ENCODE results near the gene EEF2K.

DNA sequence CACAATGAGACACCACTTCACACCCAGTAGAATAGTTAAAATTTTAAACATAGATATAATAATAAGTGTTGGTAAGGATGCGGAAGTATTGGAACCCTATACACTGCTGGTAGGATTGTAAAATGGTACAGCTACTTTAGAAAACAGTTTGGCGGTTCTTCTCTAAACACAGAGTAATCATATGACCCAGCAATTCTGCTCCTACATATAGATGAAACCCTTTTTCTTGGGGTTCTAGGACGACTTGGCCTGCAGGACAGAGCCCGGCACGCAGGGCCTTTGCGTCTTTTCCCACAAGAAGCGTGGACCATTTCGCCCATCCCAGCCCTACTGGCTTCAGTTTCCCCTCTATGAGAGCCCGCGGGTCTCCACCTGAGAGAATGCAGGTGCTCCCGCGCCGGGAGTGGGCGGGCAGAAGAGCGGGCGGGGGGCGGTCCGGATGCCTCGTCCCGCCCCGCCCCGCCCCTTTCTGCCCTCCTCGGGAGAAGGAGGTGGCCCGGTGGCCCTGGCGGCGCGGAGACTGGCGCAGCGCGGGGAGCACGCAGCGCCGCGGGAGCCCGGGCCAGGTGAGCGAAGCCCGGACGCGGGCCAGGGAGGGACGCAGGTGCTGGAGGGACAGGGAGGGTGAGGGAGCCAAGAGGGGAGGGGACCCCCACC, 44.0 kb upstream of the EEF2K start, which contains the start of gene SDR42E2:
- TF ChIP-seq ZC3H10 (CRISPR knock-in tag; IDR thresholded peaks at IDR 0.05) (no peak), GLIS3 (CRISPR knock-in tag; IDR thresholded peaks at IDR 0.05) (no peak), PATZ1 (CRISPR knock-in tag; IDR thresholded peaks at IDR 0.05; ENCODE audit: borderline replicate concordance) (no peak), CREB5 (CRISPR knock-in tag; IDR thresholded peaks at IDR 0.05; ENCODE audit: low read depth) (no peak), ISL1 (CRISPR knock-in tag; IDR thresholded peaks at IDR 0.05) (no peak), CSRNP3 (CRISPR knock-in tag; IDR thresholded peaks at IDR 0.05) (no peak), ESRRG (CRISPR knock-in tag; IDR thresholded peaks at IDR 0.05) (no peak), TOX (CRISPR knock-in tag; IDR thresholded peaks at IDR 0.05; ENCODE audit: borderline replicate concordance) (no peak), ZNF565 (CRISPR knock-in tag; conservative IDR thresholded peaks at IDR 0.05; ENCODE audit: low read depth) (no peak), ZFP30 (CRISPR knock-in tag; IDR thresholded peaks at IDR 0.05) (no peak)

Measured in SK-N-SH treated with all-trans-retinoic acid at 6 μM for 48 hours (cell line).